ENCODE data around the gene CDYL2. TPM values are rescaled to one million over a fixed set of nuclear protein-coding genes. Genes with fewer than 3 reads are reported as not detected.
A peak's percentile ranks its signal among the peaks of the same experiment; 100 is the strongest.
"Not testable (repeated sequence)": the region's sequence is repeated elsewhere in the genome, so short reads cannot be mapped to it uniquely, and the experiment has no call there.

Gene CDYL2
- total and polyA plus RNA-seq, 5 donors from 2014 or later: 1.2 to 37.6 (median 1.6) TPM

DNA sequence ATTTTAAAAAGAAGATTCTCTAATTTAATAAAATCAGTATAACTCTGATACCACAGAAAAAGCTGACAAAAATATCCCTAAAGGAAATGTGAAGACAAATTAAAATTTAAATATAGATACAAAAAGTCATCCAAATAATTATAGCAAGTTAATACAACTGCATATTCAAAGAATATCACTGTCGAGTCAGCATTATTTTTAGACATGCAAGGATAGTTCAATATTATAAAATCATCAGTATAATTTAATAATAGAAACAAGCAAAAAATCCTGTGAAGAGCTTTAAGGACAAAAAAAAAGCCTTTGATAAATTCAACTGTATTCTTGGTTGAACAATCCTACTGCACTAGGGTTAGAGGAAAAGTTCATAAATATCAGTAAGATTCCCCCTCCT, 21.0 kb upstream of the CDYL2 start:
- no peak overlapping the region for H3K4me3 Mint-ChIP-seq
- ATAC-seq (ENCODE audit: low read depth in 2 of 2) (no peak), DNase-seq (no peak)
- H3K36me3 Mint-ChIP-seq: no peaks in the 10 kb centered on the region
- Histone ChIP-seq H3K36me3 (ENCODE audit: control insufficient read depth, insufficient read depth, low read length) (no peaks in the 10 kb centered on the region), H3K9me3 (ENCODE audit: control insufficient read depth in 2 of 2, low read length in 2 of 2) (no peaks in the 10 kb centered on the region), H3K4me1 (ENCODE audit: control insufficient read depth, insufficient read depth, low read length, poor library complexity, severe bottlenecking) (no peaks in the 10 kb centered on the region), H3K4me3 (ENCODE audit: low read depth, low read length) (no peak overlapping the region), H3K27me3 (ENCODE audit: control insufficient read depth, insufficient read depth, low read length) (peaks cover 7% of the 10 kb centered on the region), H3K27ac (ENCODE audit: insufficient read depth, low read length, poor library complexity, severe bottlenecking) (no peak overlapping the region)
- H3K4me1 Mint-ChIP-seq: peaks cover 0 to 2% (median 0%) of the 10 kb centered on the region in 4 donors
- H3K27ac Mint-ChIP-seq: no peak overlapping the region
- H3K9me3 Mint-ChIP-seq: no peaks in the 10 kb centered on the region
- peaks cover 26% of the 10 kb centered on the region for H3K27me3 Mint-ChIP-seq

DNA sequence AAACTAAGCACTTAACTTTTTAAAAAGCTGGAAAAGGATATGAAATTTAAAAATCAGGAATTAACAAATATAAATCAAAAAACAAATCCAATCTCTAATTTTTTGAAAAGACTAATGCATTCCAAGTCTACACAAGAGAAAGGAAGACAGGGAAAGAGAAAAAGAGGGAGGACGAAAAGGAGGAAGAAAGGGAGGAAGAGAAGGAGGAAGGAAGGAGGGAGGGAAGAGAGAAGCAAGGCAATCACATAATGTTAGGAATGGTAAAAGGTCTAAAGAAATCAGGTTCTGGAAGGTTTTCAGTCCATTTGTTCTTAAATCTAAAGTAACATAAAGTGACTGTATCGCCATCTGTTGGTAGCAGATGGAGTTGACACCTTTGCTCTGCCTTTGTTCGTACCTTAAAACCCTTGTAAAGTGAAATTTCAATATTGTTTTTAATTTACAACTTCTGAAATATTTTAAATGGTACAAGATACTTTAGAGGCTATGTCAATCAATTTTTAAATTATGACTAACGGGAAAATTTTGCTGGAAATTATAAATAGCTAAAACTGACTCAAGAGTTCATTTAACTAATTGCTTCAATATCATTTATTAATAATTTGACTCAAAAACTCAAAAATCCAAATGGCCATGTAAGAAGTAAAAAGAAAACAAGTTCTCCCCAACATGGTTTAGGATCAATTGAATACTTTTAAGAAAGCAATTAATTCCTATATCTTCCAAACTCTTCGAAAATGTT, 20.4 kb upstream of the CDYL2 start:
- no peak for ATAC-seq (ENCODE audit: low read depth in 2 of 2)
- Histone ChIP-seq H3K9me3 (ENCODE audit: control insufficient read depth in 2 of 2, low read length in 2 of 2) (no peaks in the 10 kb centered on the region), H3K27ac (ENCODE audit: insufficient read depth, low read length, poor library complexity, severe bottlenecking) (no peak overlapping the region), H3K4me1 (ENCODE audit: control insufficient read depth, insufficient read depth, low read length, poor library complexity, severe bottlenecking) (no peaks in the 10 kb centered on the region), H3K27me3 (ENCODE audit: control insufficient read depth, insufficient read depth, low read length) (peaks cover 7% of the 10 kb centered on the region), H3K4me3 (ENCODE audit: low read depth, low read length) (no peak overlapping the region), H3K36me3 (ENCODE audit: control insufficient read depth, insufficient read depth, low read length) (no peaks in the 10 kb centered on the region)
- Mint-ChIP-seq H3K9me3 (no peaks in the 10 kb centered on the region), H3K36me3 (no peaks in the 10 kb centered on the region), H3K27ac (no peak overlapping the region), H3K4me1 (peaks cover 0 to 2% (median 0%) of the 10 kb centered on the region in 4 donors), H3K4me3 (no peak overlapping the region), H3K27me3 (peaks cover 26% of the 10 kb centered on the region)
- DNase-seq: peak; percentile 9 to 79 (median 46)

DNA sequence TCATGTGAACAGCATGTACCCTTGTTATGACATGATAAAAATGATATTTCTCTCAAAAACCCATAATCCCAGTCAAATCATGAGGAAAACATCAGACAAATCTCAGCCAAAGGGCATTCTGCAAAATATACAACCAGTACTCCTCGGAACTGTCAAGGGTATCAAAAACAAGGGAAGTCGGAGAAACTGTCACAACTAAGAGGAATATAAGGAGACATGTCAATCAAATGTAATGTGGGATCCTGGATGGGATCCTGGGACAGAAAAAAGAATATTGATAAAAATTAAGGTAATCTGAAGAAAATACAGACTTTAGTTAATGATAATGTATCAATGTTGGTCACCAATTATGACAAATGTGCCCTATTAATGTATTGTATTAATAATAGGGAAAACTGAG, 15.6 kb upstream of the CDYL2 start:
- no peaks in the 10 kb centered on the region for H3K9me3 ChIP-seq (ENCODE audit: control insufficient read depth in 2 of 2, low read length in 2 of 2)
- no peaks in the 10 kb centered on the region for H3K36me3 ChIP-seq (ENCODE audit: control insufficient read depth, insufficient read depth, low read length)
- H3K27ac ChIP-seq (ENCODE audit: insufficient read depth, low read length, poor library complexity, severe bottlenecking): no peak overlapping the region
- ATAC-seq (ENCODE audit: low read depth in 2 of 2) (no peak), DNase-seq (no peak)
- Mint-ChIP-seq H3K27ac (no peak overlapping the region), H3K36me3 (no peaks in the 10 kb centered on the region), H3K4me1 (peaks cover 0 to 2% (median 0%) of the 10 kb centered on the region in 4 donors), H3K27me3 (peaks cover 16% of the 10 kb centered on the region), H3K4me3 (no peak overlapping the region), H3K9me3 (no peaks in the 10 kb centered on the region)
- peaks cover 4% of the 10 kb centered on the region for H3K27me3 ChIP-seq (ENCODE audit: control insufficient read depth, insufficient read depth, low read length)
- no peaks in the 10 kb centered on the region for H3K4me1 ChIP-seq (ENCODE audit: control insufficient read depth, insufficient read depth, low read length, poor library complexity, severe bottlenecking)
- no peak overlapping the region for H3K4me3 ChIP-seq (ENCODE audit: low read depth, low read length)

DNA sequence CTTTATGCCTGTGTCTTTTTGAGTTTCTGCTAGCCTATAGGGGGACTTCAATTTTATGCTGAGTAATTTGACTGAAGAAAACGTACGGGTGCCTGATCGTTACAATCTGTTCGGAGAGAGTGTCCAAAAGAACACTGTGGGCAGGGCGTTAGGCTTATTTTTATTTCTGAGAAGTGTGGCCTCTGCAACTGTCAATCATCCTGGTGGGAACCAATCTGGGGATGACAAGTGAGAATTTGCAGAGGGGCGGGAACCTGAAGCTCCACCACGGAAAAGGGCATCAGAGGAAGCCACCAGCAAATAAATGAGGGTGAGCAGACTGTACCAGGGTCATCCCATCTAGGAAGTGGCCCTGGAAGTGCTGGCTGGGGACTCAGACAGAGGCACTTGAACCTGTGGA, 12.0 kb upstream of the CDYL2 start:
- Mint-ChIP-seq H3K27ac (no peak overlapping the region), H3K4me1 (no peaks in the 10 kb centered on the region), H3K27me3 (peaks cover 10% of the 10 kb centered on the region), H3K36me3 (no peaks in the 10 kb centered on the region), H3K9me3 (peaks cover 0 to 1% (median 0%) of the 10 kb centered on the region in 7 donors), H3K4me3 (no peak overlapping the region)
- ATAC-seq (ENCODE audit: low read depth in 2 of 2): no peak
- Histone ChIP-seq H3K9me3 (ENCODE audit: control insufficient read depth in 2 of 2, low read length in 2 of 2) (no peaks in the 10 kb centered on the region), H3K27ac (ENCODE audit: insufficient read depth, low read length, poor library complexity, severe bottlenecking) (no peak overlapping the region), H3K36me3 (ENCODE audit: control insufficient read depth, insufficient read depth, low read length) (no peaks in the 10 kb centered on the region), H3K4me1 (ENCODE audit: control insufficient read depth, insufficient read depth, low read length, poor library complexity, severe bottlenecking) (no peaks in the 10 kb centered on the region), H3K27me3 (ENCODE audit: control insufficient read depth, insufficient read depth, low read length) (peaks cover 7% of the 10 kb centered on the region), H3K4me3 (ENCODE audit: low read depth, low read length) (no peak overlapping the region)
- no peak for DNase-seq

DNA sequence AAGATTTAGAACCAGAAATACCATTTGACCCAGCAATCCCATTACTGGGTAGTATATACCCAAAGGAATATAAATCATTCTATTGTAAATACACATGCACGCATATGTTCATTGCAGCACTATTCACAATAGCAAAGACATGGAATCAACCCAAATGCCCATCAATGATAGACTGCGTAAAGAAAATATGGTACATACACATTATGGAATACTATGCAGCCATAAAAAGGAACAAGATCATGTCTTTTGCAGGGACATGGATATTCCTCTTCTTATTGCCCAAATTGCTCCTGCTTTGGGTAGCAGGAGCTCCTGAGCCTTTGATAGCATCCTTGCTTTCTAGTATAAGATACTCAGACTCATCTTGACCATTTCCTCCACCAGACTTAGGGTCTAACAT, 10.9 kb upstream of the CDYL2 start:
- not testable (repeated sequence) for H3K36me3 ChIP-seq (ENCODE audit: control insufficient read depth, insufficient read depth, low read length); H3K9me3 Mint-ChIP-seq; ATAC-seq (ENCODE audit: low read depth in 2 of 2); H3K4me1 ChIP-seq (ENCODE audit: control insufficient read depth, insufficient read depth, low read length, poor library complexity, severe bottlenecking); H3K36me3 Mint-ChIP-seq; H3K27me3 ChIP-seq (ENCODE audit: control insufficient read depth, insufficient read depth, low read length); H3K27ac ChIP-seq (ENCODE audit: insufficient read depth, low read length, poor library complexity, severe bottlenecking); H3K27ac Mint-ChIP-seq; DNase-seq; H3K4me3 Mint-ChIP-seq; H3K9me3 ChIP-seq (ENCODE audit: control insufficient read depth in 2 of 2, low read length in 2 of 2); H3K27me3 Mint-ChIP-seq; H3K4me1 Mint-ChIP-seq; H3K4me3 ChIP-seq (ENCODE audit: low read depth, low read length)

DNA sequence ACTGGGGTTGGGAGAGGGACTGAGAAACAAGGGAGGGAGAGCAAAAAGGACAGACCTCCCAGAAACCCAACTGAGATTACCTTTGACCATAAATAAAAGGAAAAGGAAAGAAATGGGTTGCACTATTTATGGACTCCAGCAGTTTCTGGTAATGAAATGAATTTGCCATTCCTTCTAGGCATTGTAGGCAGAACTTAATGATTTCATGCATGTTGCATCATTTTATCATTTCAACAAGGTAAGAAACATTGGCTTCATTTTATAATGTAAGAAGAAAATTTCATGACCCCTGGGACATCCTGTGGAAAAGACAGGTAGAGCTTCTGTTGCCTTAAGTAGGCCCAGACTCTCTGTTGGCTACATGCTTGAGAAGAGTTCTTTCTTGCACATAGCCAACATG, 8.2 kb upstream of the CDYL2 start:
- H3K4me3 ChIP-seq (ENCODE audit: low read depth, low read length): no peak overlapping the region
- ATAC-seq (ENCODE audit: low read depth in 2 of 2) (no peak), DNase-seq (no peak)
- Mint-ChIP-seq H3K9me3 (peaks cover 0 to 1% (median 0%) of the 10 kb centered on the region in 7 donors), H3K27me3 (no peaks in the 10 kb centered on the region), H3K27ac (no peak overlapping the region), H3K4me1 (no peaks in the 10 kb centered on the region), H3K36me3 (no peaks in the 10 kb centered on the region), H3K4me3 (no peak overlapping the region)
- H3K36me3 ChIP-seq (ENCODE audit: control insufficient read depth, insufficient read depth, low read length): no peaks in the 10 kb centered on the region
- H3K27me3 ChIP-seq (ENCODE audit: control insufficient read depth, insufficient read depth, low read length): peaks cover 2% of the 10 kb centered on the region
- no peaks in the 10 kb centered on the region for H3K9me3 ChIP-seq (ENCODE audit: control insufficient read depth in 2 of 2, low read length in 2 of 2)
- no peaks in the 10 kb centered on the region for H3K4me1 ChIP-seq (ENCODE audit: control insufficient read depth, insufficient read depth, low read length, poor library complexity, severe bottlenecking)
- H3K27ac ChIP-seq (ENCODE audit: insufficient read depth, low read length, poor library complexity, severe bottlenecking): no peak overlapping the region

DNA sequence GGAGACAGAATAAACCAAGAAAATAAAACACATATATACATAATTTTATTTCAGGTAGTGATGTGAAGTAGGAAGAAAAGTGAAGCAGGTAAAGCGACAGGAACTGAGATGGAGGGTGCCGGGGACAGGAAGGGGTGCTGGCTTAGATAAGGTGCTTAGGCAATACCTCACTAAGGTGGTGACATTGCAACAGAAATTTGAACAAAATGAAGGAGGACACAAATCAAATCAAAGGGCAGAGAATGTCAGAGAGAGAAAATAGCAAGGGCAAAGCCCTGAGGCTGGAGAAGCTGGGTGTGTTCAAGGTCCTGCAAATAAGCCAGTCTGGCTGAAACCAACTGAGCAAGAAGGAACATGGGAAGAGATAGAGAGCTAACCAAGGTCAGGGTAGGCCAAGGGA, 5.0 kb upstream of the CDYL2 start:
- H3K4me3 Mint-ChIP-seq: no peak overlapping the region
- no peaks in the 10 kb centered on the region for H3K9me3 ChIP-seq (ENCODE audit: control insufficient read depth in 2 of 2, low read length in 2 of 2)

DNA sequence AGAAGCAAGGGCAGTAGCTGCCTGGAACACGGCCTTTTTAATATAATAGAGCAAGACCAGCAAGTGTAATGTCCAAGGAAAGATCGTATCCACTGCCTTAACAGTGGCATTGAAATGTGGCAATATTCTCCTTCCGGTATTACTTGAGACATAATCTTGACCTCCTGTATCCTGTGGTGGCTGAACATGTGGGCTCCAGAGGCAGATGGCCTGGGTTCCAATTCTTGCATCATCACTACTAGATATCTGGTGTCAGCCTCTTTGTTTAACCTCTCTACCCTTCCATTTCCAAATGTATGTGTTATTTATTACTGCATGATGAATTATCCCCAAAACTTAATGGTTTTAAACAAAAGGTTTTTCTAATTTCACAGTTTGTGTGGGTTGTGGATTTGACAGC, 3.5 kb upstream of the CDYL2 start:
- Histone ChIP-seq H3K27me3 (ENCODE audit: control insufficient read depth, insufficient read depth, low read length) (peaks cover 2% of the 10 kb centered on the region), H3K4me3 (ENCODE audit: low read depth, low read length) (no peak overlapping the region), H3K36me3 (ENCODE audit: control insufficient read depth, insufficient read depth, low read length) (no peaks in the 10 kb centered on the region), H3K9me3 (ENCODE audit: control insufficient read depth in 2 of 2, low read length in 2 of 2) (no peaks in the 10 kb centered on the region), H3K4me1 (ENCODE audit: control insufficient read depth, insufficient read depth, low read length, poor library complexity, severe bottlenecking) (peaks cover 13% of the 10 kb centered on the region), H3K27ac (ENCODE audit: insufficient read depth, low read length, poor library complexity, severe bottlenecking) (no peak overlapping the region)
- Mint-ChIP-seq H3K9me3 (peaks cover 0 to 2% (median 0%) of the 10 kb centered on the region in 7 donors), H3K27me3 (no peaks in the 10 kb centered on the region), H3K27ac (peak overlapping the region in 1 of 3 donors; percentile 23), H3K36me3 (no peaks in the 10 kb centered on the region), H3K4me1 (peaks cover 0 to 16% (median 14%) of the 10 kb centered on the region in 4 donors), H3K4me3 (peak overlapping the region in 1 of 4 donors; percentile 6)
- ATAC-seq (ENCODE audit: low read depth in 2 of 2) (no peak), DNase-seq (no peak)

More for the DNA sequence above, 5.0 kb upstream of the CDYL2 start:
- no peaks in the 10 kb centered on the region for H3K27me3 Mint-ChIP-seq
- no peak overlapping the region for H3K27ac Mint-ChIP-seq
- Histone ChIP-seq H3K27me3 (ENCODE audit: control insufficient read depth, insufficient read depth, low read length) (peaks cover 2% of the 10 kb centered on the region), H3K4me3 (ENCODE audit: low read depth, low read length) (no peak overlapping the region), H3K27ac (ENCODE audit: insufficient read depth, low read length, poor library complexity, severe bottlenecking) (no peak overlapping the region), H3K4me1 (ENCODE audit: control insufficient read depth, insufficient read depth, low read length, poor library complexity, severe bottlenecking) (peaks cover 13% of the 10 kb centered on the region), H3K36me3 (ENCODE audit: control insufficient read depth, insufficient read depth, low read length) (no peaks in the 10 kb centered on the region)
- DNase-seq (no peak), ATAC-seq (ENCODE audit: low read depth in 2 of 2) (no peak)
- H3K9me3 Mint-ChIP-seq: peaks cover 0 to 2% (median 0%) of the 10 kb centered on the region in 7 donors
- H3K4me1 Mint-ChIP-seq: peaks cover 0 to 16% (median 13%) of the 10 kb centered on the region in 4 donors
- H3K36me3 Mint-ChIP-seq: no peaks in the 10 kb centered on the region

Data from CD4-positive, CD25-positive, alpha-beta regulatory T cell (primary cell).